Activated T-cell treated with anti-CD3 and anti-CD28 coated beads, Interleukin-2, amount 50 U/mL, for 72 hours (primary cell): ENCODE measurements around the gene OR52B4. TPM values are rescaled to one million over a fixed set of nuclear protein-coding genes. Genes with fewer than 3 reads are reported as not detected.
A peak's percentile ranks its signal among the peaks of the same experiment; 100 is the strongest.
"Not testable (repeated sequence)": the region's sequence is repeated elsewhere in the genome, so short reads cannot be mapped to it uniquely, and the experiment has no call there.

Source experiments
- ATAC-seq, 2 donors: fragments of 150-1000 bp; cut with Tn5 transposase; replicated peaks in 1 of 2; 2 replicates each; pipeline ENCODE4 v1.10.0; 2021; ENCODE audit warnings: moderate library complexity in 2 of 2, mild to moderate bottlenecking in 1 of 2
- DNase-seq, 2 donors: peaks; one replicate each; pipeline ENCODE4 v3.0.0; 2021 to 2022; ENCODE audit warnings: mixed read lengths in 1 of 2
- H3K27ac Mint-ChIP-seq: one replicate; pipeline ENCODE4 v1.8.0; 2022; ENCODE audit warnings: mild to moderate bottlenecking, moderate library complexity, mixed read lengths
- H3K27me3 Mint-ChIP-seq: one replicate; pipeline ENCODE4 v1.8.0; 2022; ENCODE audit warnings: low read depth, mixed read lengths
- H3K36me3 Mint-ChIP-seq, 2 donors: one replicate each; pipeline ENCODE4 v1.8.0; 2022; ENCODE audit warnings: mixed read lengths in 2 of 2, mild to moderate bottlenecking in 1 of 2; ENCODE audit not compliant: insufficient read depth in 2 of 2
- H3K4me1 Mint-ChIP-seq: one replicate; pipeline ENCODE4 v1.8.0; 2022; ENCODE audit warnings: low read depth, mixed read lengths
- H3K4me3 Mint-ChIP-seq, 2 donors: one replicate each; pipeline ENCODE4 v1.8.0; 2022; ENCODE audit warnings: mild to moderate bottlenecking in 2 of 2, mixed read lengths in 2 of 2, moderate library complexity in 2 of 2
- H3K9me3 Mint-ChIP-seq, 2 donors: one replicate each; pipeline ENCODE4 v1.8.0; 2022; ENCODE audit warnings: mixed read lengths in 2 of 2
- total RNA-seq, 2 donors: library from RNA; stranded (reverse); gene quantifications; one replicate each; pipeline ENCODE4 v1.2.3, GENCODE V29; 2022

OR52B4 gene
- total RNA-seq: not detected

GRCh38 chr11:4368286-4368685 lies at the start of gene OR52B4:
TSS of gene OR52B4 (minus strand) at chr11:4368386. CDS start at chr11:4368295, 91 bp downstream.
- Mint-ChIP-seq H3K4me3 (no peak within 1 kb of the TSS), H3K27me3 (no peaks in the 10 kb centered on the region), H3K36me3 (peaks cover 0 to 1% of the 10 kb centered on the region in 2 donors), H3K4me1 (no peaks in the 10 kb centered on the region), H3K27ac (no peak within 1 kb of the TSS), H3K9me3 (no peaks in the 10 kb centered on the region)
- no peak for ATAC-seq
- no peak for DNase-seq

DNA sequence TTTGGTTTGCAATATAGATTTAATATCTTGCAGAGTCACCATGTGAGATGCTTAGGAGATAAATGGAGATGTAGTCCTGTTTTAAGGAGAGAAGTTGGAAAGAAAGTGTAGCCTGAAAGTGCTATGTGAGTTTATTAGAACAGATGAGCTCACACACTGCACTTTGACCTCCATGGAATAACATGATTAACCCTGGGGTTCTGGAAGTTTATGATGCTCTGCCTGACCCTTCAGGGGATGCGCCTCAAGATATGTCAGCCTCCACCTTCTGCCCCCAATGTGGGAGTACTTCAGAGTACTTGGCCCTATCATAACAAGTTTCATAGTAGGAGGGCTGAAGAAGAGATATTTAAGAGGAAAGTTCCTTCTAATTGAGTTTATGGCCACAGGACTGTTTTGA lies 48.6 kb upstream of the OR52B4 start:
- no peak overlapping the region for H3K4me3 Mint-ChIP-seq
- peaks cover 18% of the 10 kb centered on the region for H3K27me3 Mint-ChIP-seq
- peak overlapping the region; percentile 76 for H3K27ac Mint-ChIP-seq
- H3K36me3 Mint-ChIP-seq: no peaks in the 10 kb centered on the region
- ATAC-seq (no peak), DNase-seq (no peak)
- no peaks in the 10 kb centered on the region for H3K9me3 Mint-ChIP-seq
- H3K4me1 Mint-ChIP-seq: no peaks in the 10 kb centered on the region

DNA sequence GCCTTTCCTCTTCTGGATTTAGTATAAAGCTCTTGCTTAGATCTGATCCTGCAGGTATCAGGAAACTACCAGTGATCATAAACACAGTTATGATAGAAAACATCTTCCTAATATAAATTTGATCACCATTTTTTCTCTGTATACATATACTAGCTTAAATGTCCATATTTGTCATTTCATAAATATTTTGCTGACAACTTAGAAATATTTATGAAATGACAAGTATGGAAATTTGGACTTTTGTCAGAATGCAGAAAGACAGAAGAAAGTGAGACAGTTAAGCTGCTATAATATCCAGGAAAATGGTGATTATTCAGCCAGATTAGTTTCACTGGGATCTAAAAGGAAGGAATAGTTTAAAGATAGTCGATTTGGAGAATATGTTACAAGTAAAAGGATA lies 48.1 kb upstream of the OR52B4 start:
- no peak for ATAC-seq
- H3K4me1 Mint-ChIP-seq: no peaks in the 10 kb centered on the region
- no peak overlapping the region for H3K4me3 Mint-ChIP-seq
- no peaks in the 10 kb centered on the region for H3K9me3 Mint-ChIP-seq
- peak overlapping the region; percentile 76 for H3K27ac Mint-ChIP-seq
- DNase-seq: no peak
- peaks cover 18% of the 10 kb centered on the region for H3K27me3 Mint-ChIP-seq
- no peaks in the 10 kb centered on the region for H3K36me3 Mint-ChIP-seq

- not testable (repeated sequence) for H3K36me3 Mint-ChIP-seq
These were observed 38.0 kb upstream of the OR52B4 start for GRCh38 chr11:4406206-4406605.

GRCh38 chr11:4393858-4394223 lies 25.7 kb upstream of the OR52B4 start:
- Mint-ChIP-seq H3K4me3 (peak overlapping the region; percentile 84 to 91), H3K36me3 (peaks cover 13 to 21% of the 10 kb centered on the region in 2 donors), H3K27ac (peak overlapping the region; percentile 91), H3K9me3 (peaks cover under 1 to 6% of the 10 kb centered on the region in 2 donors), H3K27me3 (no peaks in the 10 kb centered on the region), H3K4me1 (peaks cover 30% of the 10 kb centered on the region)
- DNase-seq (no peak), ATAC-seq (no peak)

More at GRCh38 chr11:4406206-4406605, 38.0 kb upstream of the OR52B4 start:
- not testable (repeated sequence) for H3K4me1 Mint-ChIP-seq, H3K4me3 Mint-ChIP-seq, H3K27ac Mint-ChIP-seq, H3K9me3 Mint-ChIP-seq, DNase-seq, ATAC-seq
- H3K27me3 Mint-ChIP-seq: peaks cover 25% of the 10 kb centered on the region

DNA sequence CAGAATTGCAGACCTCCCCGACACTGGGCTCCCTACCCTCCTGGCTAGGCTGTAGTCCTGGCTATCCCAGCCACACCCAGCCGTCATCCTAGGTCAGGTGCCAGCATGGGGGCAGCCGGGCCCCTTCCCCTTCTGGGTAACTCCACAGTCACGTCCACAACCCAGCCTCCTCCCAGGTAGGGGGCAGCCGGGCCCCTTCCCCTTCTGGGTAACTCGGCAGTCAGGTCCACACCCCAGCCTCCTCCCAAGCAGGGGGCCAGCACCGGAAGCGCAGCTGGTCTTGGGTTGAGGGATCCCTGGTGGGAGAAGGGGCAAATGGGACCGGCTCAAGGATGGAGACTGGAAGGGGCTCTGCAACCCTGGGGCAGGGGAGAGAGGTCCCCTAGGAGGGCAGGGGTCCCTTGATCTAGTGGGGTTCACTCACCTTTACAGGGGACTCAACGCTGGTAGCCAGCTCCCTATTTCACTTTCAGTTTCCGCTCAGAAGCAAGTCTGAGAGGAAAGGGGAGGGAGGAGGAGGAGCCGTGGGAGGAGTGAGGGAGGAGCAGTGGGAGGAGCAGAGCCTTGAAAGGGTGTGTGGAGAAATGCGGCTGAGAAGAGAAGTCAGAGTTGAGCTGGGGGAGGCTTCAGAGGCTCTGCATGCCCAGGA lies 25.1 kb upstream of the OR52B4 start, which contains the start of gene TRIM21:
TSS of gene TRIM21 (minus strand) at position 494 of the 649 bp plus-strand sequence. CDS start 3,293 bp downstream, outside the sequence.
- DNase-seq: peak; percentile 88 to 94
- H3K27ac Mint-ChIP-seq: peak within 1 kb of the TSS; percentile 91
- H3K4me1 Mint-ChIP-seq: peaks cover 30% of the 10 kb centered on the region
- peak within 1 kb of the TSS; percentile 84 to 91 for H3K4me3 Mint-ChIP-seq
- ATAC-seq: peak; percentile 98 to 99
- peaks cover 0 to 4% of the 10 kb centered on the region in 2 donors for H3K9me3 Mint-ChIP-seq
- peaks cover 14 to 22% of the 10 kb centered on the region in 2 donors for H3K36me3 Mint-ChIP-seq
- H3K27me3 Mint-ChIP-seq: no peaks in the 10 kb centered on the region

DNA sequence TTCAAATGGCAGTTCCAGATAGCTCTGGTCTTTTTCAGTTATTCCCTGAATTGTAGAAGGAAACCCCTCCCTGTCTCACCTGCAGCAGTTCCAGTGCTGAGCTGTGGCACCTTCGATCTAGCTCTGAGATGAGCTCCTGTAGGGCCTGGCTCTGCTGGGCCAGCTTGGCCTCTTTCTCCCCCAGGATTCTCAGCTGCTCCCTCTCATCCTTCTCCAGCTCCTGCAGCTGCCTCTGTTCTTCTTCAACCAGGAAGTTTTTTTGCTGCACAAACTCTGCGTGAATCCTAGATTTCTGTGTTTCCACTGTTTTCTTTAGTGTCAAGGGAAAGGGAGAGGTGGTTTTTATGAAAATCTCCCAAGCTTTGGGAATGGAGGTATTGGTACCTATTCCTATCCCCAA lies 20.0 kb upstream of the OR52B4 start:
- Mint-ChIP-seq H3K27ac (peak overlapping the region; percentile 9), H3K4me1 (peaks cover 24% of the 10 kb centered on the region), H3K36me3 (peaks cover 16 to 22% of the 10 kb centered on the region in 2 donors), H3K27me3 (no peaks in the 10 kb centered on the region), H3K9me3 (no peaks in the 10 kb centered on the region), H3K4me3 (no peak overlapping the region)
- ATAC-seq (no peak), DNase-seq (no peak)

- peaks cover 7% of the 10 kb centered on the region for H3K4me1 Mint-ChIP-seq
- DNase-seq (no peak), ATAC-seq (no peak)
- no peaks in the 10 kb centered on the region for H3K27me3 Mint-ChIP-seq
- H3K4me3 Mint-ChIP-seq: no peak overlapping the region
- no peaks in the 10 kb centered on the region for H3K9me3 Mint-ChIP-seq
- peaks cover 10 to 13% of the 10 kb centered on the region in 2 donors for H3K36me3 Mint-ChIP-seq
- no peak overlapping the region for H3K27ac Mint-ChIP-seq
These were observed 18.0 kb upstream of the OR52B4 start for GRCh38 chr11:4385978-4386740.

DNA sequence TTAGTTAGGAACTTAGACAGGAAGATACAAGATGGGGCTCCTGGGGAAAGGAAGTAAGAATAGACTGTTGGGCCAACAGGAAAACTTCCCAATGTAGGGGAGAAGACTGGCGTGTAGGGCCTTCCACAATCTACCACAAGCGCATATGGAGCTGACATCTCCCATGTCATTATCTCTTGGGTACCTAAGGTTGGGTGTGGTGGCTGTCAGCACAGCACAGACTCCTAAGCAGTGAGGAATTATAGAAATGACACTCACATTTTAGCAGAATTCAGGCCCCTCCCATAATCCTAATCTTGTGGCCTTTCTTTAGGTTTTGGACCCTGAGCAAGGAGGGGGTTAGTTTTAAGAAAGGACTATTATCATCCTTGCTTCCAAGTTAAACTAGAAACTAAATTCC lies 13.7 kb upstream of the OR52B4 start:
- Mint-ChIP-seq H3K36me3 (peaks cover 0 to 5% of the 10 kb centered on the region in 2 donors), H3K27me3 (no peaks in the 10 kb centered on the region), H3K4me3 (no peak overlapping the region), H3K4me1 (no peaks in the 10 kb centered on the region), H3K9me3 (no peaks in the 10 kb centered on the region), H3K27ac (no peak overlapping the region)
- no peak for ATAC-seq
- no peak for DNase-seq

DNA sequence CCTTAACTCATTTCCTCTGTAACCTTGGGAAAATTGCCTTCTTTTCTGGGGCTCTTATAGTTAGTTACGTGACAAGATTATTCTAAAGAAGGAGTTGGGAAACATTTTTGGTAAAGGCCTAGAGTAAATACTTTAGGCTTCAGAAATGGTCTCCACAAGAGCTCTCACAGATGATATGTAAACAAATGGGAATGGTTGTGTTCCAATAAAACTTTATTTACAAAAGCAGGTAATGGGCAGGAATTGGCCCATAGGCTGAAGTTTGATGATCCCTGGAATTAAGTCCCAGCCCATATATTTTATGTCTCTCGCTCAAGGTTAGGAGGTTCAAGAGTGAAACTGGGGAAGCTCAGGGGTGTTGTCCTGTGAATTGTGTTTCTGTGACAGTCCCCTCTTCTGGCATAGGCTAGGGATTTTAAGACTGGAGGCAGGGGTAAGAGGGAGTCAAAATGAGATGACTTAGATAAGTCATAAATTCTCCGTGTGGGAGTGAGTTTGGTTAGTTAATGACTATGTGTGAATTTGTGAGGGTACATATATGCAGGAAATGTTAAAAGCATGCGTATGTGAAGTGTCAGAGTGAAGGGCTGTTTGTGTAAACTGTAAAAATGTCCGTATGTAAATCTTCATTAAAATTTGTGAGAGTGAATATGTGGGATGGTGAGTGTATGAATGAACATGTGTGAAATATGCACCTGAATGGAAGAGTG lies 7.4 kb upstream of the OR52B4 start:
- peak; percentile 52 to 91 for ATAC-seq
- Mint-ChIP-seq H3K4me1 (no peaks in the 10 kb centered on the region), H3K9me3 (no peaks in the 10 kb centered on the region)

GRCh38 chr11:4370166-4370565 lies 2.0 kb upstream of the OR52B4 start:
- H3K9me3 Mint-ChIP-seq: no peaks in the 10 kb centered on the region
- H3K4me1 Mint-ChIP-seq: no peaks in the 10 kb centered on the region
- H3K27ac Mint-ChIP-seq: no peak overlapping the region
- no peaks in the 10 kb centered on the region for H3K27me3 Mint-ChIP-seq
- ATAC-seq (no peak), DNase-seq (no peak)
- H3K4me3 Mint-ChIP-seq: no peak overlapping the region
- H3K36me3 Mint-ChIP-seq: no peaks in the 10 kb centered on the region

More for the DNA sequence above, 7.4 kb upstream of the OR52B4 start:
- Mint-ChIP-seq H3K27me3 (no peaks in the 10 kb centered on the region), H3K36me3 (no peaks in the 10 kb centered on the region), H3K4me3 (no peak overlapping the region), H3K27ac (no peak overlapping the region)
- no peak for DNase-seq

GRCh38 chr11:4348142-4348541 lies 20.0 kb downstream of the OR52B4 start:
- H3K36me3 Mint-ChIP-seq, DNase-seq, ATAC-seq, H3K27me3 Mint-ChIP-seq, H3K27ac Mint-ChIP-seq, H3K4me1 Mint-ChIP-seq, H3K9me3 Mint-ChIP-seq, H3K4me3 Mint-ChIP-seq: not testable (repeated sequence)

DNA sequence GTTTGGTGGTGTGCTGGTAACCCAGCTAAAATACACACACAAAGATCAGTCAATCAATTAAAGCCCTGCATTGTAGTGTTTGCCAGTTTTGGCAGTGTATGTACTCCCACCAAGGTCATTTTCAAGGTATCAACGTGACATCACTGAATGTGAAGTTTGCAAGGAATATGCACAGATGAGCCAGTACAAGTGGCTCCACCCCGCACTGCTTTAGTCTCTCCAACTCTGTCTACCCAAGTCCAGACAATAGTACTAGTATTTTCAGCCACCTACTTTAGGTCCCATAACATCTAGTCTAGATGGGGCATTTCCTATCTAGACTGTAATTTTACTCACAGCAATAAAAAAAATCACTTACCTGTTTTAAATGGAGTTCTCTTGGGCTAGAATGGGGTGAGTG lies 22.8 kb downstream of the OR52B4 start:
- not testable (repeated sequence) for H3K36me3 Mint-ChIP-seq, H3K9me3 Mint-ChIP-seq, H3K27ac Mint-ChIP-seq, ATAC-seq, DNase-seq, H3K4me1 Mint-ChIP-seq, H3K27me3 Mint-ChIP-seq, H3K4me3 Mint-ChIP-seq
